ENCODE data around the gene SUPT5H.

The SUPT5H gene

DNA sequence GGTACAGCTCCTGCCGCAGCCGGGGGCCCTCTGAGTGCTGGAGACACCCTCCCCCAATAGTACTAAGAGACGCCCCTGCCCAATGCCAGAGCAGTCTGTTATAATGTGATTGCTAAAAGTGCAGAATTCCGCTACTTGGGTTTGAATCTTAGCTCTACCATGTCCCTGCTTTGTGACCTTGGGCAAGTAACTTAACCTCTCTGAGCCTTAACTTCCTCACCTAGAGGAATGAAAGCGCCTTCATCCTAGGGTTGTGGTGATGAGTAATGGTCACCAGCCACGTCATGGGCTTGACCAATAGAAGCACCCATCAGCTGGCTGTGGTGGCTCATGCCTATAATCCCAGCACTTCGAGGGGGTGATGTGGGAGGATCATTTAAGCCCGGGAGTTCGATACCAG is 26.4 kb upstream of the SUPT5H start:
- no peak for DNase-seq (ENCODE audit: low spot score)
- in situ Hi-C loops (cut with MboI; ENCODE audit: low pct_unique_long_range_greater_than_20kb, low sequenced_read_pairs, unreplicated experiment) = no loop called here
- TF ChIP-seq, protein P1, sequence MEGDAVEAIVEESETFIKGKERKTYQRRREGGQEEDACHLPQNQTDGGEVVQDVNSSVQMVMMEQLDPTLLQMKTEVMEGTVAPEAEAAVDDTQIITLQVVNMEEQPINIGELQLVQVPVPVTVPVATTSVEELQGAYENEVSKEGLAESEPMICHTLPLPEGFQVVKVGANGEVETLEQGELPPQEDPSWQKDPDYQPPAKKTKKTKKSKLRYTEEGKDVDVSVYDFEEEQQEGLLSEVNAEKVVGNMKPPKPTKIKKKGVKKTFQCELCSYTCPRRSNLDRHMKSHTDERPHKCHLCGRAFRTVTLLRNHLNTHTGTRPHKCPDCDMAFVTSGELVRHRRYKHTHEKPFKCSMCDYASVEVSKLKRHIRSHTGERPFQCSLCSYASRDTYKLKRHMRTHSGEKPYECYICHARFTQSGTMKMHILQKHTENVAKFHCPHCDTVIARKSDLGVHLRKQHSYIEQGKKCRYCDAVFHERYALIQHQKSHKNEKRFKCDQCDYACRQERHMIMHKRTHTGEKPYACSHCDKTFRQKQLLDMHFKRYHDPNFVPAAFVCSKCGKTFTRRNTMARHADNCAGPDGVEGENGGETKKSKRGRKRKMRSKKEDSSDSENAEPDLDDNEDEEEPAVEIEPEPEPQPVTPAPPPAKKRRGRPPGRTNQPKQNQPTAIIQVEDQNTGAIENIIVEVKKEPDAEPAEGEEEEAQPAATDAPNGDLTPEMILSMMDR (IDR thresholded peaks at IDR 0.05; ENCODE audit: extremely low read depth, insufficient read depth, missing control alignments) = no peak

DNA sequence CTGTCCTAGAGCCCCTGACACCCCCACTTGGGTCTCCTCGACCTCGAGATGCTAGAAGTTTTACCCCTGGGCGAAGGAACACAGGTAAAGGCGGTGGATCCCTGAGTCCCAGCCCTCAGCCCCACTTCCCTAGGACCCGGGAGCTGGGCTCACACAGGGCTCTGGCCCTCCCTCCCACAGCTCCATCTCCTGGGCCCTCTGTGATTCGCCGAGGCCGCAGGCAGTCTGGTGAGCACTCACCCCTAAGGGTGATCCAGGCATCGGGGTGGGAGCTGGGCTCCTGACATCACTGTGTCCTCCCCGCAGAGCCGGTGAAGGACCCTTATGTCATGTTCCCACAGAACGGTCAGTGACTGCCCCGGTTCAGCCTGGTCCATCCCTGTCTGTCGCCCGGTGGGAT is 24.6 kb upstream of the SUPT5H start:
- DNase-seq (ENCODE audit: low spot score) = no peak
- TF ChIP-seq, protein P1 (IDR thresholded peaks at IDR 0.05; ENCODE audit: extremely low read depth, insufficient read depth, missing control alignments) = no peak
- in situ Hi-C loops (cut with MboI; ENCODE audit: low pct_unique_long_range_greater_than_20kb, low sequenced_read_pairs, unreplicated experiment) = no loop called here

DNA sequence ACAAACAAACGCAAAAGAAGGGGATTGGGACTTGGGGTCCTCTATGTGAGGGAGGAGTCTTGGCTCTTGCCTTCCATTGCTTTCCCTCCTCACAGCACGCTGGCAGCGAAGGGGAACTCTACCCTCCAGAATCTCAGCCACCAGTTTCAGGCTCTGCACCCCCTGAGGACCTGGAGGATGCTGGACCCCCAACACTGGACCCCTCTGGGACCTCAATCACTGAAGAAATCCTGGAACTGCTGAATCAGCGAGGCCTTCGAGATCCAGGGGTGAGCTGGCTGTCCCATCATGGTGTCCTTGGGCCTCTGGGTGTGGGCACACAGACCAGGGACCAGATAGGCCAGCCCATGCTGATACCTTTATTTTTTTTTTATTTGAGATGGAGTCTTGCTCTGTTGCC is 23.4 kb upstream of the SUPT5H start:
- TF ChIP-seq, protein P1 (IDR thresholded peaks at IDR 0.05; ENCODE audit: extremely low read depth, insufficient read depth, missing control alignments) = no peak
- in situ Hi-C loops (cut with MboI; ENCODE audit: low pct_unique_long_range_greater_than_20kb, low sequenced_read_pairs, unreplicated experiment) = no loop called here
- DNase-seq (ENCODE audit: low spot score) = no peak

DNA sequence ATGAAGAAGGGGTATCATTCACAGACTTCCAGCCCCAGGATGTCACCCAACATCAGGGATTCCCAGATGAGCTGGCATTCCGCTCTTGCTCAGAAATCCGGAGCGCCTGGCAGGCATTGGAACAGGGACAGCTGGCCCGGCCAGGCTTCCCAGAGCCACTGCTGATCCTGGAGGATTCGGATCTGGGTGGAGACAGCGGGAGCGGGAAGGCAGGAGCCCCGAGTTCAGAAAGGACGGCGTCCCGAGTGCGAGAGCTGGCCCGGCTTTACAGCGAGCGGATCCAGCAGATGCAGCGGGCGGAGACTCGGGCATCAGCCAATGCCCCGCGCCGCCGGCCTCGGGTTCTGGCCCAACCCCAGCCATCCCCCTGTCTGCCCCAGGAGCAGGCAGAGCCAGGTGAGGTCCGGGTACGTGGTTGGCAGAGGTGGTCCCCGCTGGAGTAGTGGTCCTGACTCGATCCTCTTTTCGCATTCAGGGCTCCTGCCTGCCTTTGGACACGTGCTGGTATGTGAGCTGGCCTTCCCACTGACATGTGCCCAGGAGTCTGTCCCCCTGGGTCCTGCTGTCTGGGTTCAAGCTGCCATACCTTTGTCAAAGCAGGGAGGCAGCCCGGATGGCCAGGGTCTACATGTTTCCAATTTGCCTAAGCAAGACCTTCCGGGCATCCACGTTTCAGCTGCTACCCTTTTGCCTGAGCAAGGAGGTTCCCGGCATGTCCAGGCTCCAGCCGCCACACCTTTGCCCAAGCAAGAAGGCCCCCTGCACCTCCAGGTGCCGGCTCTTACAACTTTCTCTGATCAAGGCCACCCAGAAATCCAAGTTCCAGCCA is 21.9 kb upstream of the SUPT5H start:
- no peak for DNase-seq (ENCODE audit: low spot score)
- TF ChIP-seq, protein P1 (IDR thresholded peaks at IDR 0.05; ENCODE audit: extremely low read depth, insufficient read depth, missing control alignments) = no peak

DNA sequence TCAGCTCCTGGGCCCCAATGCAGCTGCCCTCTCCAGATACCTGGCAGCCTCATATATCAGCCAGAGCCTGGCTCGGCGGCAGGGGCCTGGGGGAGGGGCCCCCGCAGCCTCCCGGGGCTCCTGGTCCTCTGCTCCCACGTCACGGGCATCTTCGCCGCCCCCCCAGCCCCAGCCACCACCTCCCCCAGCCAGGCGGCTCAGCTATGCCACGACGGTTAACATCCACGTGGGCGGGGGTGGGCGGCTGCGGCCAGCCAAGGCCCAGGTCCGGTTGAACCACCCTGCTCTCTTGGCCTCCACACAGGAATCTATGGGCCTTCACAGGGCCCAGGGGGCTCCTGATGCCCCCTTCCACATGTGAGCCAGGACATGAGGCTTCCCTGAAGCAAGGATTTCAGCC is 20.4 kb upstream of the SUPT5H start:
- in situ Hi-C loops (cut with MboI; ENCODE audit: low pct_unique_long_range_greater_than_20kb, low sequenced_read_pairs, unreplicated experiment) = no loop called here
- TF ChIP-seq, protein P1 (IDR thresholded peaks at IDR 0.05; ENCODE audit: extremely low read depth, insufficient read depth, missing control alignments) = no peak
- DNase-seq (ENCODE audit: low spot score) = no peak

More for the DNA sequence above, 21.9 kb upstream of the SUPT5H start:
- in situ Hi-C loops (cut with MboI; ENCODE audit: low pct_unique_long_range_greater_than_20kb, low sequenced_read_pairs, unreplicated experiment) = no loop called here

DNA sequence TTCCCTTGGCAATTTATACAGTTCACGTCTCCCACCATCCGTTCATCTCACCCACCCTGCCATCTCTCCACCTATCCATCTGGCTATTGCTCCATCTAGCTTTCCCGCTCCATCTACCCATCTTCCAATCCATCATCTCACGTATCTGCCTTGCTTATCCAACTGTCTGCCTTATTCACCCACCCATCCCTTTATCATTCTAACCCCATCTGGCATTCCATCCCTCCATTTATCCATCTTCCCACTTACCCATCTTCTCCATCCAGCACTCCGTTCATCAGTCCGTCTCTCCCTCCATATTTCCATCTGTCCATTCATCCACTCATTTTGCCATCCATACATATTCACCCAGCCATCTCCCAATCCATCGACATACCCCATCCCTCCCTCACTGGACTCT is 19.6 kb upstream of the SUPT5H start:
- TF ChIP-seq, protein P1 (IDR thresholded peaks at IDR 0.05; ENCODE audit: extremely low read depth, insufficient read depth, missing control alignments) = no peak
- in situ Hi-C loops (cut with MboI; ENCODE audit: low pct_unique_long_range_greater_than_20kb, low sequenced_read_pairs, unreplicated experiment) = no loop called here
- DNase-seq (ENCODE audit: low spot score) = no peak
